Ishikawa (cell line): ENCODE results near the gene GATC.

ENCODE experiments used
- CEBPB ChIP-seq: IDR thresholded peaks from 2 replicates; pipeline ENCODE4 v1.6.1; 2012
- CREB1 ChIP-seq: IDR thresholded peaks from 2 replicates; pipeline ENCODE4 v1.6.1; 2012; ENCODE audit warnings: low read depth
- EGR1 ChIP-seq: IDR thresholded peaks from 2 replicates; pipeline ENCODE4 v1.6.1; 2012
- EP300 ChIP-seq: IDR thresholded peaks from 2 replicates; pipeline ENCODE4 v1.6.1; 2012; ENCODE audit warnings: borderline replicate concordance
- FOXM1 ChIP-seq: IDR thresholded peaks from 2 replicates; pipeline ENCODE4 v1.6.1; 2012; ENCODE audit warnings: low read depth, borderline replicate concordance
- MAX ChIP-seq: IDR thresholded peaks from 2 replicates; pipeline ENCODE4 v1.6.1; 2012
- NFIC ChIP-seq: IDR thresholded peaks from 2 replicates; pipeline ENCODE4 v1.6.1; 2012
- RAD21 ChIP-seq: IDR thresholded peaks from 2 replicates; pipeline ENCODE4 v1.6.1; 2012; ENCODE audit warnings: low read depth
- REST ChIP-seq: IDR thresholded peaks from 2 replicates; pipeline ENCODE4 v1.6.1; 2012; ENCODE audit warnings: low read depth, mild to moderate bottlenecking
- TAF1 ChIP-seq: IDR thresholded peaks from 2 replicates; pipeline ENCODE4 v1.6.1; 2012; ENCODE audit warnings: low read depth, mild to moderate bottlenecking
- TCF12 ChIP-seq: IDR thresholded peaks from 2 replicates; pipeline ENCODE4 v1.6.1; 2012; ENCODE audit warnings: low read depth
- TEAD4 ChIP-seq: IDR thresholded peaks from 2 replicates; pipeline ENCODE4 v1.6.1; 2012
- USF1 ChIP-seq: IDR thresholded peaks from 2 replicates; pipeline ENCODE4 v1.6.1; 2012
- YY1 ChIP-seq: IDR thresholded peaks from 2 replicates; pipeline ENCODE4 v1.6.1; 2012; ENCODE audit warnings: low read depth
- ZBTB7A ChIP-seq: IDR thresholded peaks from 2 replicates; pipeline ENCODE4 v1.6.1; 2012; ENCODE audit warnings: low read depth

GATC gene

DNA sequence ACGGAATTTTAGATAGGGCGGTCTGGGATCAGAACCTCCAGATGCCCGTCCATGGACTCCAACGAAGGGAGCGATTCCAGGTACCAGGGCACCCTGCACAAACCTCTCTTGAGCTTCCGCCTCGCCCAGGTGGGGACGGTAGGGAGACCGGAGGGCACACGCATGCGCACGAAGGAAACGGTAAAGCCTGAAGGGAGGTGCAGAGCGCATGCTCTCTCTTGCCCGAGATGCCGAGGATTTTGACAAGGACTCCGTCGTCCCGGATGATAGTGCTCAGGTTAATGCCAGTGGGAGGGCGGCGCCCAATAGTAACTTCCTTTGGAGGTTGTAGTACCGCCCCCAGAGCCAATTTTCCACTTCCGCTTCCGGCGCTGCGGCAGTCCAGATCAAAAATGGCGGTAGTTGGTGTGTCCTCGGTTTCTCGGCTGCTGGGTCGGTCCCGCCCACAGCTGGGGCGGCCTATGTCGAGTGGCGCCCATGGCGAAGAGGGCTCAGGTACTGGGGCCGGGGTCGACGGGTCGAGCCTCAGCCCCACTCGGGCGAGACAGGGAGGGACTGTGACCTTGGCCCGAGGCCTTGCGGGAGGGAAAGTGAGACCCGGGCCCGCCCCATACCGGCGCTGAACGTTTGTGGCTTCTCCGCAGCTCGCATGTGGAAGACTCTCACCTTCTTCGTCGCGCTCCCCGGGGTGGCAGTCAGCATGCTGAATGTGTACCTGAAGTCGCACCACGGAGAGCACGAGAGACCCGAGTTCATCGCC, 8.3 kb upstream of the GATC start, which contains the start of gene COX6A1:
TSS of gene COX6A1 (plus strand) at position 379 of the 760 bp plus-strand sequence. CDS start at position 393, 14 bp downstream.
- TF ChIP-seq EGR1 (0 out of 2 replicates have a peak, but pooled peaks have one; percentile 20), RAD21 (no peak), YY1 (peak; percentile 97), CEBPB (no peak), TAF1 (peak; percentile 95), MAX (peak; percentile 42), EP300 (peak; percentile 33; the same call in 1 of the 2 replicates), TCF12 (peak; percentile 78; the same call in 1 of the 2 replicates)

GRCh38 chr12:120438495-120439198, 7.6 kb upstream of the GATC start:
- TF ChIP-seq TCF12 (no peak), CEBPB (no peak), REST (no peak), TEAD4 (no peak), NFIC (no peak), MAX (no peak), EGR1 (no peak), USF1 (no peak), EP300 (no peak)

DNA sequence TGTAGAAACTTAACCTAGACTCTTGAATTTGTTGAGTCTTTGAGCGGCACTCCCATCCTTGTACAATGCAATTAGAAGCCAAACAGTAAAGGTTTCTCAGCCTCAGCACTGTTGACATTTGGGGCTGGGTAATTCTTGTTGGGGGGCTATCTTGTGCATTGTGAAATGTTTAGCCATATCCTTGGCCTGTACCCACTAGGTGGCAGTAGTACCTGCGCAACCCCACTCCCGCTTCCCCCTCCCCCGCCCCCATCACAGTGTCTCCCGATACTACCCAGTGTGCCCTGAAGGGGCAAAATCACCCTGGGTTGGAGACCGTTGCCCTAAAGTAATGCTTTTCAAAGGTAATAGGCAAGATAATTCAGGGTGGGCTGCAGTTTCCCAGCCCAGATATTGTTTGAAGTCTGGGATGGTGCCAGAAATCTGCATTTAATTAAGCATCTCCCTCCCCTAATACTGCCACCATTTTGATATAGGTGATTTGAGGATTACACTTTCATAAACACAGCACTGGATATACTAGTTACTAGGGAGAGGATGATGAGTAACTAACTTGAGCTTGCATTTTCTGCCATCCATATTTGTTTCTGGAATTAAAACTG, 6.5 kb upstream of the GATC start:
- no peak for TF ChIP-seq REST
- TF ChIP-seq YY1: no peak
- TF ChIP-seq TAF1: no peak
- no peak for TF ChIP-seq FOXM1
- no peak for TF ChIP-seq TCF12
- TF ChIP-seq EGR1: no peak
- TF ChIP-seq RAD21: peak; percentile 39; the same call in 1 of the 2 replicates
- TF ChIP-seq ZBTB7A: no peak
- no peak for TF ChIP-seq USF1
- TF ChIP-seq CREB1: no peak
- no peak for TF ChIP-seq MAX
- no peak for TF ChIP-seq EP300
- no peak for TF ChIP-seq NFIC
- no peak for TF ChIP-seq TEAD4
- peak; percentile 57; the same call in 1 of the 2 replicates for TF ChIP-seq CEBPB

DNA sequence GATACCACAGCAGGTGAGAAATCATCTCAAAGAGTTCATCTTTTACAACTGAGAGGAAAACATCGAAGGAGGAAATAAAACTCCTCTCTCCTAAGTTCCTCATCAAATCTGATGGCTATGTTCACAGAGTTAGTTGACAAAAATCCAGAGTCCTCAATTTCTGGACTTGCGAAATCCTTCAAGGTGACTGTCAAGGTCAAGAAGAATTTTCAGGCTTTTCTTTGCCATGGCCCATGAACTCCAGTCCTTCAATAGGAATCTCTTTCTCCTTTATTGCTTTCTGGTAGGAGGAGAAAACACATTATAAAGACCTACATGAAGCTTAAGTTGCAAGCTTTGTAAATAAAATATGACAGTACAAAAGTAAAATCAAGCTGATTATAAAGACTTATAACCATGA, 1.6 kb upstream of the GATC start:
- TF ChIP-seq TAF1 (no peak), CEBPB (0 out of 2 replicates have a peak, but pooled peaks have one; percentile 41)

DNA sequence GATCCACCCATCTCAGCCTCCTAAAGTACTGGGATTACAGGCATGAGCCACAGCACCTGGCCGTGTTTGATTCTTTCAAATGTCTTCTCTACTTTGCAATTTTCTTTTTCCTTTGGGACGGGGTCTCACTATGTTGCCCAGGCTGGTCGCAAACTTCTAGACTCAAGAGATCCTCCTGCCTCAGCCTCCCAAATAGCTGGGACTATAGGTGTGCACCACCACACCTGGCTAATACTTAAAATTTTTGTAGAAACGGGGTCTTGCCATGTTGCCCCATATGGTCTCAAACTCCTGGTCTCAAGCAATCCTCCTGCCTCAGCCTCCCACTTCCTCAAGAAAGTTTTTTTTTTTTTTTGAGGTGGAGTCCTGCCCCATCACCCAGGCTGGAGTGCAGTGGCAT, 1.7 kb downstream of the GATC start:
- TF ChIP-seq YY1: no peak
- no peak for TF ChIP-seq TAF1

DNA sequence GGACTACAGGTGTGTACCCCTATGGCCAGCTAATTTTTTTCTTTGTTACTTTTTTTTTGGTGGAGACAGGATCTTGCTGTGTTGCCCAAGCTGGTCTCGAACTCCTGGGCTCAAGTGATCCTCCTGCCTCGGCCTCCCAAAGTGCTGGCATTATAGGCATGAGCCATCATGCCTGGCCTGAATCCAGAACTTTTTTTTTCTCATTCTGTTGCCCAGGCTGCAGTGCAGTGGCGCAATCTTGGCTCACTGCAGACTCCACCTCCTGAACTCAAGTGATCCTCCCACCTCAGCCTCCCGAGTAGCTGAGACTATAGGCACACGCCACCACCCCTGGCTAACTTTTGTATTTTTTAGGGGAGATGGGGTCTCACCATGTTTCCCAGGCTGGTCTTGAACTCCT, 6.3 kb downstream of the GATC start:
- TF ChIP-seq NFIC (0 out of 2 replicates have a peak, but pooled peaks have one; percentile 17), CEBPB (peak; percentile 82)
